HG02763 (cell line): ENCODE results near the gene PLCL1.
"Not testable (repeated sequence)": the region's sequence is repeated elsewhere in the genome, so short reads cannot be mapped to it uniquely, and the experiment has no call there.

Source experiments
- ATAC-seq: cut with Tn5 transposase; IDR thresholded peaks from one replicate; pipeline ENCODE4 v1.9.1; 2021; ENCODE audit warnings: mild to moderate bottlenecking, moderate library complexity; ENCODE audit not compliant: unreplicated experiment

Gene PLCL1

DNA sequence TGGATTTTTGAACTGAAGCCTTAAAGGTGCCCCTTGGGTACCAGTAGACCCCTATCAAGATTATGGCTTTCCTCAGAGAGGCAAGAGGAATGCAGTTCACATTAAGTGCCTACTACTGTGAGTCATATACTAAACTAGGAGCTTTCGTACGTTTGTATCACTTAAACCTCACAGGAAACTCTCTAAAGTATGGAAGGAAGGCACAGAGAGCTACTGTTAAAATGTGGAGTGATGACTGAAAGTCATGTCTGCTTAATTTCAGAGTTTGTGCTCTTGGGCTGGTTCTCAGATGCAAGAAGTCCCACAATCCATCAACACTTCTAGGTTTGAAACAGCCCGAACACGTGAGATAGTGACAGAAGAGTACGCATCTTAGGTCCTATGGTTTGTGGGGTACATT is 4.7 kb downstream of the PLCL1 start:
- no peak for ATAC-seq

DNA sequence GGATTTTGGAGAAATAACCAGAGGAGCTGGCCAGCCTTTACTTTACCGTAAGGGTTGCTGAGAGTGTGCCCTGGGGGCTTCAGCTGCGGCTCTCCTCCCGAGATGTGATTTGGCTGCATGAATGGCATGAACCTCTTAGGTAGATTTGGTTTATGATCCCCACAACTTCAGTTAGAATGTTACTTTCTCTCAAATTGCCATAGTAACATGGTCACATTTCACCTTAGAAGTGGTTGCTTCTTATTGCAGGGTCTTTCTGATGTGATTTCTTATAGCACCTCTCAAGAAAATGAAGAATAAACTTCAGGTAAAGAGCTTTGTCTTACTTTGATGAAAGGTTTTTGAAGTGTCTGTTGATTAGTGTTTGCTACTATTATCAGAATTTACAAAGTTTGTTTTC is 5.6 kb downstream of the PLCL1 start:
- ATAC-seq = no peak

- no peak for ATAC-seq
These were observed 6.1 kb downstream of the PLCL1 start for GRCh38 chr2:197810491-197810890.

GRCh38 chr2:197813093-197813787 is 8.8 kb downstream of the PLCL1 start:
- ATAC-seq = no peak

DNA sequence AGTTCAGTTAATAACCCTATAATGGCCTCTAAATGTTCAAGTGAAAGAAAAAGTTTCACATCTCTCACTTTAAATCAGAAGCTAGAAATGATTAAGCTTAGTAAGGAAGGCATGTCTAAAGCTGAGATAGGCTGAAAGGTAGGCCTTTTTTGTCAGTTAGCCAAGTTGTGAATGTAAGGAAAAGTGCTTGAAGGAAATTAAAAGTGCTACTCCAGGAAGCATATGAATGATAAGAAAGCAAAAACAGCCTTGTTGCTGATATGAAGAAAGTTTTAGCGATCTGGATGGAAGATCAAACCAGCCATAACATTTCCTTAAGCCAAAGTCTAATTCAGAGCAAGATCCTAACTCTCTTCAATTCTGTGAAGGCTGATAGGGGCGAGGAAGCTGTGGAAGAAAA is 10.1 kb downstream of the PLCL1 start:
- ATAC-seq = no peak

DNA sequence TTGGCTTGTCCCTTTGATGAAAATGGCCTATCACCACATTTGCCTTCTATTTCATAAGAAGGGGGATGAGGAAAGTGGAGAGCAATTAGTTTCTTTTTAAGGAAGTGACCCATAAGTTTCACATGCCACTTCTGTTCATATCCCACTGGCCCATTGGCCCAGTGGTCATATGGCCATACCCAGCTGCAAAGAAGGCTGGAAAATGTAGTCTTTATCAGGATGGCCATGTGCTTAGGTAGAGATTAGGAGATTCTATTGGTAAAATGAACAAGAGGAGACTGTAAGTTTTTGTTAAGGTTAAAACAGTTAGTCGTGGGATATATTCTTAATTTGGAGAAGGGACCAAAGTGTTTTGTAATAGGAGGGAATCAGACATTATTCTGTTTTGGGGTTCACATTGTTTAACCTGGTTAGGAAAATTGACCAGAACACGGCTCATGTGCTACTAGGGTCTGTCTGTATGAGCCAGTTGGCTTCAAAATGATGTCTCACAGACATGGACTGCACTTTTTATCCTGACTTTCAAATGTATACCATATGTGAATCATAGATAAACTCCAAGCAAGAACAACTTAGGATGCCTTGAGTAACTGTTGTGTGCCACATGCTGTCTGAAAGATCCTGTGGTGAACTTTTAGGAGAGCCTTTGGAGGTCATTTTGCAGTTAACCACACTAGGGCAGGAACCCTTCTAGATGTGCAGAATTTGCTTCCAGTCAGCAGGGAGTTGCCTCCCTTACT is 17.3 kb downstream of the PLCL1 start:
- ATAC-seq = no peak

- ATAC-seq = no peak
These were observed 17.9 kb downstream of the PLCL1 start for GRCh38 chr2:197822333-197822732.

DNA sequence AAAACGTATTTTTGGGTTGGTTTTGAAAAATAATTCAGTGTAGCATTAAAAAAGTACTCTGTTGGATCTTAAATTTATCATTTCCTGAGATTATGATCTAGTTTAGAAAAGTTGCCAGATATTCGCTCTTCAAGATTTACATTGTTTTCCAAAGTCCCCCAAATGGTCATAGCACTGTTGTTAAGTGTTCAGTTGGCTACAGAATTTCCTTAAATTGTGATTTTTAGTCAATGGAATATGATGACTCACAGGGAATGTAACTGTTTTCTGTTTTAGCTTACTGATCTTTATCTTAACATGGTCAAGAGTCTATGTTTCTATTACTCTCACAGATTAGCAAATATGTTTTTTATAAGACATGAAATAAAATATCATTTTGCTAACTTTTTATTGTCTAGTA is 23.2 kb downstream of the PLCL1 start:
- ATAC-seq = no peak

- no peak for ATAC-seq
These were observed 24.2 kb downstream of the PLCL1 start for GRCh38 chr2:197828464-197829135.

DNA sequence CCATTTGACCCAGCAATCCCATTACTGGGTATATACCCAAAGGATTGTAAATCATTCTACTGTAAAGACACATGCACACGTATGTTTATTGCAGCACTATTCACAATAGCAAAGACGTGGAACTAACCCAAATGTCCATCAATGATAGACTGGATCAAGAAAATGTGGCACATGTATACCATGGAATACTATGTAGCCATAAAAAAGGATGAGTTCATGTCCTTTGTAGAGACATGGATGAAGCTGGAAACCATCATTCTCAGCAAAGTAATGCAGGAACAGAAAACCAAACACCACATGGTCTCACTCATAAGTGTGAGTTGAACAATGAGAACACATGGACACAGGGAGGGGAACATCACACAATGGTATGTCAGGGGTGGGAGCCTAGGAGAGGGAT is 30.4 kb downstream of the PLCL1 start:
- ATAC-seq = not testable (repeated sequence)

DNA sequence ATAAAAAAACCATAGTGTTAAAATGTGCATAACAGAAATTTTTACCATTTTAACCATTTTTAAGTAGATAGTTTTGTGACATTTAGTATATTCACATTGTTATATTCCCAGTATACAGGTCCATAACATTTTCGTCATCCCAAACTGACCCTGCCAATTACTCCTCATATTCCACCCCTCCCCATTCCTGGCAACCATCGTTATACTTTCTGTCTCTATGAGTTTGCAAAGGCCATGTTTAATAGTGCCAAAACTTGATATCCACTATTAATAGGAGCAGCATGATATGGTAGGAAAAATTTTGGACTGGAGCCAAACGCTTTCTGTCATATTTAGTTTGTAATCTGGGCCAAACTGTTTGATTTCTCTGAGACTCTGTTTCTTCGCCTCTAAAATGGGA is 30.9 kb downstream of the PLCL1 start:
- no peak for ATAC-seq

DNA sequence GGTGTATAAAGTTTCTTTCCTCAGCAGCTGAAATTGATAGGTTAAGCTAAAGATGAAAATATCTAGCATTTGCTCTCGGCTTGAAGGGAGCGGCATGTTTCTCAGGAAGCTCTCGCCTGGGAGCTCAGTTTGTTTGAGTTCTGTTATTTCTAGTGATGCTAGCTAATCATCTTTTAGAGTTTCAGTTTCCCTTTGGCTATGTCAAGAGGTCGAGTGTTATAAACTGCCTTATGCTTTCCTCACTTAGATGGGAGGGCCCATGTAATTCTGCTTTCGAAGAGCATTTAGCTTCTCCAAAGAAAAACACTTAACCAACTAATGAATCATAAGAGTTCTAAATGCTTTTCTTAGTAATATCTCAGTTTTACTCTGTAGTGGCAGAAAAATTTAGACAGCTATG is 33.6 kb downstream of the PLCL1 start:
- ATAC-seq = peak; percentile 95

DNA sequence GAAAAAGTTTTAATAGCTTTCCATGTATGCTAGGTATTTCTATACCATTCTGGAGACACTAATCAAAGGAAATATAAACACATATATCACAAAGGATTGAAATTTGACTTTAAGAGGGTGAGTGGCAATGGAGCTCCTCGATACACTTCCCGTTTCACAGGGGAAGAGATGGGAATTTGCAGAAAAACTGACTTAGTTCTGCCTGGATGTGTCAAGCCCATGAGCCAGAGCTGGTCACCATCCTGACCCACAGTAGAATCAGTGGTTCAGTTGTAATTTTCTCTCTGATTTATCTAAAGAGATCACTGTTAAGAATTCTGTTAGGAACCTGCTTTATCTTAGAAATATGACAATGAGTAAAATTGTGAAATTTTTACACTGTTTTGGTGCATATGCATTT is 34.2 kb downstream of the PLCL1 start:
- no peak for ATAC-seq

DNA sequence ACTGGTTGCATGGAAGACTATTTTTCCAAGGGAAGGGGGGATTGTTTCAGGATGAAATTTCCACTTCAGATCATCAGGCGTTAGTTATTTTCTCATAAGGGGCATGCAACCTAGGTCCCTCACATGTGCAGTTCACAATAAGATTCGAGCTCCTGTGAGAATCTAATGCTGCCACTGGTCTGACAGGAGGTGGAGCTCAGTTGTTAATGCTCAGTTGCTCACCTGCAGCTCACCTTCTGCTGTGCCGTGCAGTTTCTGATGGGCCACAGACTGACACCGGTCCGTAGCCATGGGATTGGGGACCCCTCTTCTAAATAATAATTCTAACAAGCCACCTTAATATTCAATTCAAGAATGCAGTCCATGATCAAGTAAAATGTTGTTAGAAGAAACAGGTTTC is 34.9 kb downstream of the PLCL1 start:
- ATAC-seq = no peak

GRCh38 chr2:197839856-197840255 is 35.5 kb downstream of the PLCL1 start:
- no peak for ATAC-seq

GRCh38 chr2:197846128-197846527 is 41.7 kb downstream of the PLCL1 start:
- no peak for ATAC-seq

- ATAC-seq = no peak
These were observed 42.4 kb downstream of the PLCL1 start for GRCh38 chr2:197846777-197847176.

- ATAC-seq = no peak
These were observed 43.4 kb downstream of the PLCL1 start for GRCh38 chr2:197847651-197848401.

DNA sequence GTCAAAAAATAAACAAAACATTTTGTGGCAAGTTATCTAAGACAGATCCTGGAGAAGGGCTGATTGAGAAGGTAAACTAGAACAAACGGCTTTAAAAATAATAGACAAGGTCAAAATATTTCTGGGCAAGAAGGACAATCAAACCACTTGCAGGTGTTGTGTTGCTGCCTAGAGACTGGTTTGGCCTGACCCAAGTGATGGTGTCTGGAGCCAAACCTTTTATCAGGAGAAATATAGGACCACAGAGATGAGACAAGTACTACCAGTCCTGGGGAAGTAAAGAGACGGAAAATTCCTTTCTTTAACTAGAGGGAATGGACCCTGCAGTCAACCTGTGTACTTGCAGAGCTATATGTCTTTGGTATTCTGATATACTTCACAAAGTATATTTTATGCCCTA is 44.2 kb downstream of the PLCL1 start:
- ATAC-seq = no peak

DNA sequence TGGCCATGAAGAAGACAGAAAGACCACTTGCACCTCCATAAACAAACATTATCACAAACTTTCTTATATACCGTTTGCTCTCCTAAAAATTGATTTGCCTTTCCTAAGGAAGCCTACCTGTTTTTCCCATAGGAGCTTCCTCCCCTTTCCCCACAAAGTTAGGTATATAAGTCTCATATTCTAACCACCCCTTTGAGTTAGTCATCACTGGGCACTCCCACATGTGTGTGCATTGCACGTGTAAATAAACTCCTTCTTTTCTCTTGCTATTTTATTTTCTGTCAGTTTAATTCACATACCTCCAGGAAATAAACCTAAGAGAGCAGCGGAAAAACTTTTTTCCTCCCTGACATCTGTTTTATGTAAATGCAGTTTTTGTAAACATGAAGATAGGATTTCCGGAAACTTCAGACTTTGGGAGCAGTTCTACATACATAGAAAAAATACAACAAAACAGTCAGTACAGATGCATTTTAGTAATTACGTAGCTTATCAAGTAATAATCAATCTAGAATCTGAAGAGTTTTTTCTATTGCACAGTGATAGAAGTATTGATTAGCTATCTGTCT is 46.6 kb downstream of the PLCL1 start:
- no peak for ATAC-seq

GRCh38 chr2:197851451-197851850 is 47.1 kb downstream of the PLCL1 start:
- ATAC-seq = no peak
